Measurements from ENCODE around the gene PLEKHG5. TPM values are rescaled to one million over a fixed set of nuclear protein-coding genes. Genes with fewer than 3 reads are reported as not detected.
"Not testable (repeated sequence)": the region's sequence is repeated elsewhere in the genome, so short reads cannot be mapped to it uniquely, and the experiment has no call there.

PLEKHG5 gene
- total RNA-seq, 2 experiments from 2014 or later, result 5.0 to 6.1 TPM

DNA sequence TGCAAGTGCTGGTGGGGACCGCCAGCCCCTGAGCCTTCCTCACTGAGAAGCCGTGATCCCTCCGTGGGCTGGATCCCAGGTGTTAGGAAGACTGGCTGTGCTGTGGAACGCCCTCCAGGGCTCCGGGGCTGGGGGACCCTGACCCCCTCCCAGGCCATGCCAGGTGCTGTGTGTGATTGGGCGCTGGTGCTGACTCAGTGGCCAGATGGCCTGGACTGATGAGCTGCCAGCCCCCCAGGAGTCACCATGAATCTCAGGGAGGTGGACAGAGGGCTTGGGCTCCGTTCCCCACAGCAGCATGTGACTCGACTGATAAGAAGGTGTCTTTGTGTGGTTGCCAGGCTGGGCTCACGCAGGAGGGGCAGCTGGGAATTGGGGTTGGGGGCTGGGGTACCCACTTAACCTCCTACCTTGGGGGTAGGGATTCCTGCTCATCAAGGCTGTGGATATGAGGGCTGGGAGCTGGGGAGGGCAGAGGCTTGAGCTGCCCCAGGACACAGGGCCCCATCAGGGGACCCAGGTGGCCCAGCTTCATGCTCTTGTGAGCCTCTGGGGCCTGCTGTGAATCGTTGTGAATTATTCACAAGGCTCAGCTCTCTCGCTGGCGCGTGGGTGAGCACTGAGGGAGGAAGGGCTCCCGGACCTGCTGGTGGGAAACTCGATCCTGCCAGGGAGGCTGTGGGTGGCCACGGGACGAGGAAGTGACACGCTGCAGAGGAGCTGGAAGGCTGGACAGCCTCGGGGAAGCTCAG, 61.6 kb downstream of the PLEKHG5 start:
- POLR2A ChIA-PET; H3K9me3 ChIP-seq (ENCODE audit: control insufficient read depth in 1 of 2, insufficient read depth in 1 of 2, low read length in 2 of 2); H3K9me3 Mint-ChIP-seq; DNase-seq; H3K27ac Mint-ChIP-seq; CTCF ChIA-PET; H3K36me3 Mint-ChIP-seq (ENCODE audit: low read depth); ATAC-seq (ENCODE audit: poor library complexity); H3K4me1 ChIP-seq (ENCODE audit: insufficient read depth, low read length); H3K4me3 ChIP-seq (ENCODE audit: low read length); H3K4me1 Mint-ChIP-seq (ENCODE audit: low read depth); H3K4me3 Mint-ChIP-seq; H3K36me3 ChIP-seq (ENCODE audit: insufficient read depth, low read length); H3K27ac ChIP-seq (ENCODE audit: low read depth in 1 of 2, low read length in 2 of 2): not testable (repeated sequence)
- peaks cover 15 to 17% of the 10 kb centered on the region in 2 experiments for H3K27me3 ChIP-seq (ENCODE audit: control insufficient read depth in 1 of 2, insufficient read depth in 2 of 2, low read length in 2 of 2)
- intact Hi-C loops (cut with DNase I, micrococcal nuclease), result loop anchor here in 1 of 2 experiments (10.0 kb wide), 1 partner anchor 215 kb away; no protein-coding TSS in a partner anchor
- H3K27me3 Mint-ChIP-seq, result peaks cover 32% of the 10 kb centered on the region

DNA sequence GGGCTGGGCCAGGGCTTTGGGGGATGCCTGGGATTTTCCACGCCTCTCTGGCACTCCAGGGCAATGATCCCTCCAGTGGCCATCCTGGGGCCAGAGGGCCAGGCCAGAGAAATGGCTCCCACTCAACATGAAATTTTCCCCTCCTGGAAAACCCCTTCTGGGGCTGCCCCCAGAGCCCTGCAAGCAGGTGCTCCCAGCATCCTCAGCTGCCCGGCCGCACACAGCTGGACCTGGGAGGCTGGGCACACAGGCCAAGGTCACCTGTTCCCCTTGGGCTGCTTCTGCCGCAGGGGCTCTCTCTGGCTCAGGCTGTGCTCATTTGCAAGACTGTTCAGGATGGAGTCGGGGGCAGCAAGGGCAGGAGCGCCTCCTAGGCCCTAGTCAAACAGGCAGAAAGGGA, 63.0 kb downstream of the PLEKHG5 start:
- ATAC-seq (ENCODE audit: poor library complexity), result not testable (repeated sequence)

GRCh38 chr1:6427441-6428390, 63.8 kb downstream of the PLEKHG5 start:
- no peak overlapping the region for H3K27ac Mint-ChIP-seq

More for the DNA sequence above, 63.0 kb downstream of the PLEKHG5 start:
- H3K36me3 Mint-ChIP-seq (ENCODE audit: low read depth); DNase-seq; H3K27ac ChIP-seq (ENCODE audit: low read depth in 1 of 2, low read length in 2 of 2); H3K4me3 ChIP-seq (ENCODE audit: low read length); H3K36me3 ChIP-seq (ENCODE audit: insufficient read depth, low read length); H3K9me3 ChIP-seq (ENCODE audit: control insufficient read depth in 1 of 2, insufficient read depth in 1 of 2, low read length in 2 of 2); CTCF ChIA-PET; H3K27ac Mint-ChIP-seq; POLR2A ChIA-PET; H3K4me3 Mint-ChIP-seq; H3K4me1 Mint-ChIP-seq (ENCODE audit: low read depth); H3K9me3 Mint-ChIP-seq: not testable (repeated sequence)
- intact Hi-C loops (cut with DNase I, micrococcal nuclease), result loop anchor here in 1 of 2 experiments (10.0 kb wide), 1 partner anchor 216 kb away; no protein-coding TSS in a partner anchor
- peaks cover 25 to 27% of the 10 kb centered on the region in 2 experiments for H3K27me3 ChIP-seq (ENCODE audit: control insufficient read depth in 1 of 2, insufficient read depth in 2 of 2, low read length in 2 of 2)
- H3K27me3 Mint-ChIP-seq, result peaks cover 34% of the 10 kb centered on the region
- peaks cover 18% of the 10 kb centered on the region for H3K4me1 ChIP-seq (ENCODE audit: insufficient read depth, low read length)

More at GRCh38 chr1:6427441-6428390, 63.8 kb downstream of the PLEKHG5 start:
- H3K4me3 ChIP-seq (ENCODE audit: low read length), result no peak overlapping the region
- H3K36me3 Mint-ChIP-seq (ENCODE audit: low read depth), result no peaks in the 10 kb centered on the region
- H3K9me3 Mint-ChIP-seq, result no peaks in the 10 kb centered on the region
- CTCF ChIA-PET, result no interaction called here
- H3K36me3 ChIP-seq (ENCODE audit: insufficient read depth, low read length), result no peaks in the 10 kb centered on the region
- peaks cover 32 to 33% of the 10 kb centered on the region in 2 experiments for H3K27me3 ChIP-seq (ENCODE audit: control insufficient read depth in 1 of 2, insufficient read depth in 2 of 2, low read length in 2 of 2)
- H3K4me3 Mint-ChIP-seq, result no peak overlapping the region
- POLR2A ChIA-PET, result no interaction called here
- H3K27ac ChIP-seq (ENCODE audit: low read depth in 1 of 2, low read length in 2 of 2), result no peak overlapping the region
- peaks cover 23% of the 10 kb centered on the region for H3K4me1 ChIP-seq (ENCODE audit: insufficient read depth, low read length)
- H3K9me3 ChIP-seq (ENCODE audit: control insufficient read depth in 1 of 2, insufficient read depth in 1 of 2, low read length in 2 of 2), result peaks cover 0 to 9% of the 10 kb centered on the region in 2 experiments
- peaks cover 40% of the 10 kb centered on the region for H3K27me3 Mint-ChIP-seq
- TF ChIP-seq CTCF (IDR thresholded peaks at IDR 0.05), result no peak
- ATAC-seq (ENCODE audit: poor library complexity) (no peak), DNase-seq (peak in 1 of 14 experiments; percentile 11)
- peaks cover 13% of the 10 kb centered on the region for H3K4me1 Mint-ChIP-seq (ENCODE audit: low read depth)
- intact Hi-C loops (cut with DNase I, micrococcal nuclease), result loop anchor here in 1 of 2 experiments (10.0 kb wide), 1 partner anchor 217 kb away; no protein-coding TSS in a partner anchor

Measured in CD4-positive, alpha-beta T cell (primary cell).